Stimulated activated CD8-positive, alpha-beta memory T cell treated with anti-CD3 and anti-CD28 coated beads, Interleukin-12 subunit alpha, Interleukin-12 subunit beta, amount 100 ng/mL, for 4 hours (primary cell): Measurements from ENCODE around the gene NDUFA8.
"Not testable (repeated sequence)": the region's sequence is repeated elsewhere in the genome, so short reads cannot be mapped to it uniquely, and the experiment has no call there.

ENCODE experiments used
- DNase-seq: peaks from one replicate; pipeline ENCODE4 v3.0.0-alpha.2; 2020; ENCODE audit warnings: low read depth

NDUFA8 gene

DNA sequence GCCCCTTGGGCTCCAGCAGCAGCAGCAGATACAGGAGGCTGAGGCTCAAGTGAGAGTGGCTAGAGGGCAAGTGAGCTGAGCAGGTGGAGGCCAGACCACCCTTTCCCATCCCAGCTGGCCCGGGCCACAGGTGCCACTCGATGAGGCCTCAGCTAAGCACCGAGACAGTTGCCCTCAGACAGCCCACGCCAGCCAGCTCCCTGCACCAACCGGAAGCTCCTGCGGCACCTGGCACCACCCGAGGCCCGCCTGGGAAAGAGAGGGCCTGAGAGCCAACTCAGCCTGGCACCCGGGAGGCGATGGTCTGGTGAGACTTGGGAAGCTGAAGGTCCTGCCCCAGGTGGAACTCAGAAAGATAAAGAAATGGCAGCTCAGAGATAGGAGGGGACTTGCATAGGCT, 38.2 kb downstream of the NDUFA8 start:
- no peak for DNase-seq

DNA sequence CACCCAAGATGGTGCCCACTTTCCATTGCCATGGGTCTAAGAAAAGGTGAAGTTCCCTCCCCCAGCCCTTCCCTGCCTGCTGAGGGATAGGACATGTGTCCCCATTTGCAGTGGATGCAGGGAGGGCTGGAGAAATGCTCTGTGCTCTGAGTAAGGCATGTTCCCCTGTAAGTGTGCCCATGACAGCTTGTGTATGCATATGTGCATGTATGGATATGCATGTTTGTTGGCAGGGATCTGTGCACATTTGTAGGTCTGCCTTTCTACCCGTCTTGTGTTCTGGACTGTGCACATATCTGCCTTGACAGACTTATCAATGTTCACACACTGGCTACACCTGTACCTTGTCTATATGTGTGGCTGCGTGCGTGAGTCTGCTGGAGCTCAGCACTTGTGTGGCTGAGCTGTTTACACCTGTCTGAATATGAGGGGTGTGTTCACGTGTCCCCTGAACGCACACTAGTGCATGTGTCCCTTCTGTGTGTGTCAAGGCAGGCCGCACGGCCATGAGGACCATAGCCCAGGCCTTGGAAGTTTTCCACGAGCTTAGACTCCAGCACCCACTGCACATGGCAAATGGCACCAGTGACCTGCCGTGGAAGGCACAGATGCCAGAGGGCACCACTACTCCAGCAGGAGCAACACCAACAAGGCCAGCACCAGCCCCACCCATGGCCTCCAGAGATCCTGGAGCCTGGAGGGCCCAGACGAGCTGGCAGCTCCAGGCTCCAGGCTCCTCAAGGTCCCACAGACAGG, 39.1 kb downstream of the NDUFA8 start:
- DNase-seq: no peak

DNA sequence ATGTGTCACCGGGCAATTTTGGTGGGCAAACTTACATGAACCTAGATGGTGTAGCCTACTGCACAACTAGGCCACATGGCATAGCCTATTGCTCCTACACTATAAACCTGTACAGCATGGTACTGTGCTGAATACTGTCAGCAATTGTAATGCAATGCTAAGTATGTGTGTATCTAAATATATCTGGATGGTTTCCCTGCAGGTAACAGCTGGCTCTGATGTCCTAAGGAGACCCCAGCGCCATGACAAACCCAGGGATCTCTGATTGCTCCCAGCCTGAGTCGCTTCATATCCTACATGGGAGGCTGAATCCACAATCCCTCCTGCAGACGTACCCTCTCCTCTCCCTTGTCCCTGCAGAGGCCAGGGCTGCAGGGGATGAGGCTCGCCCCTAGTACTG, 39.9 kb downstream of the NDUFA8 start:
- DNase-seq: no peak

DNA sequence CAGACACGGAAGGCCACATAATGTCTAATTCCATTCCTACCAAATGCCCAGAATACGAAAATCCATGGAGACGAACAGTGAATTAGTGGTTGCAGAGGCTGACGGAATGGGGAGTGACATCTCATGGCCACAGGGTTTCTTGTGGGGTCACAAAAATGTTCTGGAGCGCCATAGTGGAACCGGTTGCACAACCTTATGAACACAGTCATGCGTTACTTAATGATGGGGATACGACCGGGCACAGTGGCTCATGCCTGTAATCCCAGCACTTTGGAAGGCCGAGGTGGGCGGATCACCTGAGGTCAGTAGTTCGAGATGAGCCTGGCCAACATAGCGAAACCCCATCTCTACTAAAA, 40.4 kb downstream of the NDUFA8 start:
- DNase-seq: no peak

DNA sequence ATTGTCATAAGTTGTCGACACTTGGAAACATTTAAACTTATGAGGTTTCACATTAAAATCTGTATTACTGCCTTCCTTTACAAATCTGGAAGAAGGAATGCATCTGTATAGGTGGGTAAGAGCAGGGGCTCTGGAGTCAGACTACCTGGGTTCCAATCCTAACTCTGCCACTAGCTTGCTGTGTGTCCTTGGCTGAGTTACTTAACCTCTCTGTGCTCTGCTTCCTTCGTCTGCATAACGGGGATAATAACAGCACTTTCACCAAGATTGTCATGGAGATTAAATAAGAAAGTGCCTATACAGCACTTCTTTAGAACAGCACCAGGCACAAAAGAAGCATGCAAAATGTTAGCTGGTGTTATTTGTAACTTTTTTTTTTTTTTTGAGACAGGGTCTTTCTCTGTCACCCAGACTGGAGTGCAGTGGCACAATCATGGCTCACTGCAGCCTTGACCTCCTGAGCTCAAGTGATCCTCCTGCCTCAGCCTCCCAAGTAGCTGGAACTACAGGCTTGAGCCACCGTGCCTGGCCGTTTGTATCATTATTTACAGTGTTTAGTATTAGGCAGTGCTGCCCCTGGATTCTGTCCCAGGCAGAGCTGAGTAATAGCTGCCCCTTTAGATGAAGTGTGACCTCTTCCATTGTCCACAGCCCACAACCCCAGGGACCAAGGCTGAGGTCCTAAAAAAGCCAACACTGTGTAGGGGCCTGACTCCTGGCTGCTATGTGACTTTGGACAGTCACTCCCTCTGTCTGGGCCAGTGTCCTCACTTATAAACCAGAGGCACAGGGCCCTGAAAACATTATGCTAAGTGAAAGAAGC, 41.0 kb downstream of the NDUFA8 start:
- no peak for DNase-seq

DNA sequence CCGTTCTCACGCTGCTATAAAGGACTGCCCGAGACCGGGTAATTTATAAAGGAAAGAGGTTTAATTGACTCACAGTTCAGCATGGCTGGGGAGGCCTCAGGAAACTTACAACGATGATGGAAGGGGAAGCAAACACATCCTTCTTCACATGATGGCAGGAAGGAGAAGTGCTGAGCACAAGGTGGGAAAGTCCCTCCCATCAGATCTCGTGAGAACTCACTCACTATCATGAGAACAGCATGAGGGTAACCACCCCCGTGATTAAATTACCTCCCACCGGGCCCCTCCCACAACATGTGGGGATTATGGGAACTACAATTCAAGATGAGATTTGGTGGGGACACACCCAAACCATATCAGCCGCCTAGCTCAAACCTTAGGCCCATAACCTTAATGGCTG, 42.3 kb downstream of the NDUFA8 start:
- DNase-seq: not testable (repeated sequence)

DNA sequence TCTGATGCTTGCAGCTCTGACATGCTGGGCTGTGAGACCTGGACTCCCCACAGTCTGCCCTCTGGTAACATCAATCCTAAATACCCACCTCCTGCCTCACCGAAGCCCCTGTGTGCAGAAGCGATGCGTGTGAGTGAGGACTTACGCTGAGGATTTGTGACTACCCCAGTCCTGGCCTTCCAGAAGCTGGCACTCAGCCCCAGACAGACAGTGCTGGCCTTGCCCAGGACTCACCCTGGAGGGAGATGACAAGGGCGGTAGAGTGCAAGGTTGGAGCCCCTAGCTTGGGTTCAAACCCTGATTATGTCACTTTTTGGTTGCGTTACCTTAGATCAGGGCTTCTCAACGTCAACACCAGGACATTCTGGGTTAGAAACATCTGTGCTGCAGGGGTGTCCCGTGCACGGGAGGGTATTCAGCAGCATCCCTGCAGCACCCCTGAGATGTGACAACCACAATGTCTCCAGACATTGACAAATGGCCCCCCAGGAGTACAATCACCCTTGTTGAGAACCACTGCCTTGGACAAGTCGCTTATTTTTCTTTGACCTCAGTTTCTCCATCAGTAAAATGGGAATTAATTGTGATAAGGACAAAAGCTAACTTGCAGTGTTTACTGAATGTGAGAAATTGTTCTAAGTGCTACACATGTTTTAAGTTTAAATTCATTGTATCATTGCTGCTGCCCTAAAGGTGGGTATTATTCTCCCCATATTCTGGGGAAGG, 43.0 kb downstream of the NDUFA8 start:
- DNase-seq: no peak

DNA sequence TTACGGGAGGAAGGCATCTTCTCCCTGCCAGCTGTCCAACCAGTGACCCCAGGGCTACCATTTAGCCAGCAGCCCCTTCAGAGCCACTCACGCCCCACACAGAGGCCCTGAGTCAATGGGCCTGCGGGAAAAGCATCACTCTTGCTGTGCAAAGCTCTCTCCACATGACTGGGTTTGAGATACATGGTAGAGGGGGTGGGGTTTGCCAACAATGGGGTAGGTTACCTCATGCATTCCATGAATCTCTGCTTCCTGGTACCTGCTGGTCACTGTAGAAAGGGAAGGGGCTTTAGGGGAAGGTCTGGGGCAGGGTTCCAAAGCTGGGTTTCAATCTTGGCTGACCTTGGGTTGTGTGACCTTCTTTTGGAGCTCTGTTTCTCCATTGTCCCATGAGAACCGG, 43.5 kb downstream of the NDUFA8 start:
- DNase-seq: no peak

DNA sequence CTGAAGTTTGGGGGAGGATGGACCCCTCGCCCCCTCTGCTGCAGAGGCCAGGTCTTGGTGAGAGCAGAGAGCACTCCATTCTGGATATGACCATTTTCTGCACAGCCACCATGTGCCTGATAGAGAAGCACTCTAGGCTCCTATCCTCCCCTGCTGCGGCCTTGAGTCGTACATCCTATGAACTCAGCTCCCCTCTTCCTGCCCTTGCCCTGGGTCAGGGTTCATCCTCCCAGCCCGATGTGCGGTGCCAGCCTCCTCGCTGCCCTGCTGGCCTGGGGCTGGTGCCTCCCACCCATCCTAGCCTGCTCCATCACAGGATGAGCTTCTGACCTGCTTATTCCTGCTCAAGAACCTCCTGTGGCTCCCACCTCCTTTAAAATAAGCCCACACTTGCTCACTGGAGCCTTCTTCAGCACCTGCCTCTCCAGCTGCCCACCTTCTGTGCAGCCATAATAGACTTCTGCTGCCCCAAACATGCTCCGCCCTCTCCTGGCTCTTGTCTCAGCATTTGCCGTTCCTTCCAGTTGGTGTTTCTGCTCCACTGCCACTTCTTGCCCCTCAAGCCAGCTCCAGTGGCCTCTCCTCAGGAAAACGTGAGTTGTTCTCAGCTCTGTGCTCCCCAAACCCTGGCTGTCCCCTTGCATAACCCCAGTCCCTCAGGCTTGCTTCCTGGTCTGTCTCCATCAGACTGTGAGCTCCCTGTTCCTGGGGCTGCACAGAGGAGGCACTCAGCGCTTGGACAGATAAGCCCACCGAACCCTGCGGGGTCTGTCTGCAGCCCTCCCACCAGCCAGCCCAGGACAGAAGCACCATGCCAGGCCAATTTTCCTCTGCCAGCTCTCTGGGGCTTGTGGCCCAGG, 44.2 kb downstream of the NDUFA8 start:
- no peak for DNase-seq

DNA sequence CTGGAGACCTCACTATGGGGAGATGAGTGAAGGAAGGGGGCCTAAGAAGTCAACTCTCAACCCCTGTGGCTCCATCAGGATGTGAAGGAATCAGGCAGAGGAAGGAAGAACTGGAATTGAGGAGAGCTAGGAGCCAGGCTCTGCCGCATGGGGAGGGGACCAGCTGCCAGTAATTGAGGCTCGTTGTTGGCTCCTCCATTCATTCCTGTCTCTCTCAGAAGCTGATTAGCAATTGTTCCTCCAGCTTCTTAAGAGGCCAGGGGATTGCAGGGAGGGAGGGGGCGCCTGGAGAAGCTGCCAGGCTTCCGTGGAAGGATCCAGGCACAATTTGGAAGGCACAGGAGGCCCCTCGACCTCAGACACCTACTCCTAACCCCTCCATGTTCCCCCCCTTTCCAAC, 46.0 kb downstream of the NDUFA8 start:
- DNase-seq: no peak

DNA sequence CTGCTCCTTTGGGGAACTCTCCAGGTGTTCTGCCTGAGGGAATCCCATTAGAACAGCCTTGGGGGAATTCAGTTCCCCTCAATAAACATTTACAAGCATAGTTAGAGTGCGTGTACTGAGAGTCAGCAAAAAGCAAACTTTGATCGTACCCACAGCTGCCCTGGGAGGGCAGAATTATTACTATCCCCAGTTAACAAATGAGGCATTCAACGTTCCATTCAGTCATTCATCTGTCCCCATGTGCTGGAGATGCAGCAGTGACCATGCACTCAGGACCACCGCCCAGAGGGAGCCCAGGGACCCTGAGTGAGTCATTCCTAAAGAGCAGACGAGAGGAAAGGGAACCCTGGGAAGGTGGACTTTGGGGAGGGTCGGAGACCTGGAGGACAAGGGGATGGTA, 47.3 kb downstream of the NDUFA8 start:
- no peak for DNase-seq

DNA sequence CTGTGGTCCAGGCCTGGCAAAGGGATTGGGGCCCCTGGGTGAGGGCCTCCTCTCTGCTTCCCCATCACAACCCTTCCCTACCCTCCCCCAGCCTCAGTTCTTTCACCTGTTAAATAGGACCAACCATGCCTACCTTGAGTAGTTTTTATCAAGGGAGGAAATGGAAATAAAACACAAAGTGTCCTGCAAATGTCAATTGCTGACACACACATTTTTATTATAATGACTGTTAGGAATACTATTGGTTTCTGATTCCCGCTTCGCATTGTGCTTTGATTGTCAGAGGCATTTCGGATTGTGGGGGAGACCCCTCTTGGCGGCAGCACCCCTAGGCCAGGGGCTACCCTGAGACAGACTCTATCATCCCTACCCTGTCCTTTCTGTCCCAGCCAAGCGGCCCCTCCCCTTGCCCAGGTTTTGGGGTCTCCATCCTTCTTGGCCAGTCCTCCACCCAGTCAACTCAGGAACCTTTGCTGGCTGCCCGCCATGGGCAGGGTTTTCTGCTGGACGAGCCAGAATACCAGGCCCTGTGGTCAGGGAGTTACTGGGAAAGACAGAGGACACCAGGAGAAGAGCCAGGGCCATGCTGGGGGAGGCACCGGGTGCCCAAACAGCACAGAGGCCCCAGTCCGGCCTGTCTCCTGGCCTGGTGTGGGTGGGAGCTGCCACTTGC, 48.0 kb downstream of the NDUFA8 start:
- no peak for DNase-seq

DNA sequence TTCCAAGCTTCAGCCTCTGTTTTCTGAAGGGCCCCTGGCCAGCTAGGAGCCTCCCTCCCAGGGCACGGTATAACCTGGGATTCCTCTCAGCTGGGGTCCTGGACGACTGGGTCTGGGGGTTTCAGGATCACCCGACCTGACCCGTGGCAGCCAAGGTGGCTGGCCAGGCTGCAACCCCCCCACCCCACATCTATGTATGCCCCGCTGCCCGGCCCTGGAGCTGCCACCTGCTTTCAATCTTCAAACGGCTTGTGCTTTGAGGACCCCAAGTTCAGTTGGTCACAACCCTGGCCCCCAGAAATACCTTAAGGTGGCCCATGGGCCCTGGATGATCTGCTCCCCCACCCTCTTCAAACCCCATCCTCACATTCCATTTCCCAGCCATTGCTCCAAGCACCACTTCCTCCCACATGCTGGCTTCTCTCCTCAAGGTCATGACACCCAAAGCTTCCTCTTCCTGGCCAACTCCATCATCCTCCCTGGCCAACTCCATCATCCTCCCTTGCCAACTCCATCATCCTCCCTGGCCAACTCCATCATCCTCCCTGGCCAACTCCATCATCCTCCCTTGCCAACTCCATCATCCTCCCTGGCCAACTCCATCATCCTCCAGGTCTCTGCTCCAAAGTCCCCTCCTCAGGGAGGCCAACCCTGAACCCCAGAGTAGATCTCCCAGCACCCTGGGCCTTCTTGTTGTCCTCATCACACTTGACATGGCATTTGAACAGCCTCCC, 49.3 kb downstream of the NDUFA8 start:
- no peak for DNase-seq

DNA sequence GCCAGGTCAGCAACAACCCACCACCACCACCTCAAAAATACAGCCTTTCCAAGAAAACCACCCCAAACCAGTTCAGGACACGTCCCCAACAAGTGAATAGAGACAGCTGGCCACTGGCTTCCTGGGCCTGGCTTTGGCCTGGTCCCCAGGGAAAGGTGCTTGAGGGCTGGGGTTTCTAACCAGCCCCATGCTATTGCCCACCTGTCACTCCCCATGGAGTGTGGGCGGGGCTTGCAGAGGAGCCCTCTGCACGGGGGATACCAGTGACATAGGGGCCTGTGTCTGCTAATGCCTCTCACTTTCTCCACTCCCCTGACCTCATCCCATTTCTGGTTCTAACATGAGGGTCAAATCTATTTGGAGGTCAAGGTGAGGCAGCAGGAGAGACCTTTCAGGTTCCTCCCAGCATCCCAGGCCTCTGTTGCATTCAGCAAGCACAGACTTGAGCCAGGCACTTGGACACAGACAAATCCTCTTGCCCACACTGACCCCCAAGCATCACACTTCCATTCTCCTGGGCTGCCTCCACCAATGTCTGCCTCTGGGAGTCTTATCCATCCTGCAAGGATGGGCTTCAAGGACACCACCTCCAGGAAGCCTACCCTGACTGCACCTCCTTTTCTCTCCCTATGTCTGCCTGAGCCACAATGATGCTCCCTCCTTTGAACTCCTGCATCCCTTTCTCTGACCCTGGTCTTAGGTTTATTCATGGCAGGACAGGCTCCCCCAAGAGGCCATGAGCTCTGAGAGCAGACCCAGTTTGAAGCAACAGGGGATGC, 50.4 kb downstream of the NDUFA8 start:
- DNase-seq: no peak

DNA sequence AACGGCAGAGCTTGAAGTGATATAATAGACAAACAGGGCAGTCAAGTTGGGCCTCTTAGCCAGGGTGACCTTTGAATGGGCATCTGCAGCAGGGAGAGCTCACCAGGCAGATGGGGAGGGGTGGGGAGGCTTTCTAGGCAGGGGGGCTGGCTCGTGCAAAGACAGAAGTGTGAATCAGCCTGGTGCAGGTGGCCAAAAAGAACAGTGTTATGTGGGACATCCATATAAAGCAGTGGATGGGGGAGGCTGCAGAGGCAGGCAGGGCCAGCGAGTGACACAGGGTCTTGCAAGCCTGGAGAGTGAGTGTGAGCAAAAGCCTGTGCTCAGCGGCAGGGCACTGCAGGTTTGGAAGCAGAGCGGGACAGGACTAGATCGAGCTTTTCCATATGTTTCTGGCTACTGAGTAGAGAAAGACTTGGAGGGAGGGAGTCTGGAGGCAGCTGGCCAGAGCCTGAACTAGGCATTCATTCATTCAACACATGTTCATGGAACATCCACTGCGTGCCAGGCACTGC, 52.2 kb downstream of the NDUFA8 start:
- no peak for DNase-seq

DNA sequence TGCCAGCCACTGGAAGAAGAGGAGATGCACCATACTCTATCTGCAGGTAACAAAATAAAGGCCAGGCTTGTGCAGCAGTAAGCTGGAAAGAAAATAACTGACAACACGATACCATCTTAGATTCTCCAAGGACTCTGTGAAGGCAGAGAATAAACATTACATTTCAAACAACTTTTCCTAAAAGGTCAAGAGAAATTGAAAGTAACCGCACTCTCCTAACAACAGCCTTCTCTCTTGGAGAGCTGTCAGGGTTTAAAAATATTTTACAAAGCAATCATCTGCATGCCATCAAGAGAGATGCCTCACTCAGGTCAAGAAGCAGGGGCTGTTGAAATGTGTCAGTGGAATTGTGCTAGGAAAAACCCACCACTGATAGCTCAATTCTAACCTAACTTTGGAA, 53.0 kb downstream of the NDUFA8 start:
- DNase-seq: no peak

DNA sequence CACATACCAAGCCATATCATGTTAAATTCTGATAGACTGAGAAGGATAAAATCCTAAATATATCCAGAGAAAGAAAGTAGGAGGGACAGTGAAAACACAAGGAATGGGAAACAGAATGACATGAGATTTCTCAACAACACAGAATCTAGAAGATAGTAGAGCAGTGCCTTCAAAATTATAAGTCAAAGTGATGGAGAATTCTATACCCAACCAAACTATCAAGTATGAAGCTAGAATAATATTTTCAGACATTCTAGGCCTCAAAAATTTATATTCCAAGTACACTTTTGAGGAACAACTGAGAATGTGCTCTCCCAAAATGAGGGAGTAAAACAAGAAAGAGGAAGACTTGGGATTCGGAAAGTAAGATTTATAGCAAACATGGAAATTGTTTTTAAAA, 55.6 kb downstream of the NDUFA8 start:
- DNase-seq: no peak

DNA sequence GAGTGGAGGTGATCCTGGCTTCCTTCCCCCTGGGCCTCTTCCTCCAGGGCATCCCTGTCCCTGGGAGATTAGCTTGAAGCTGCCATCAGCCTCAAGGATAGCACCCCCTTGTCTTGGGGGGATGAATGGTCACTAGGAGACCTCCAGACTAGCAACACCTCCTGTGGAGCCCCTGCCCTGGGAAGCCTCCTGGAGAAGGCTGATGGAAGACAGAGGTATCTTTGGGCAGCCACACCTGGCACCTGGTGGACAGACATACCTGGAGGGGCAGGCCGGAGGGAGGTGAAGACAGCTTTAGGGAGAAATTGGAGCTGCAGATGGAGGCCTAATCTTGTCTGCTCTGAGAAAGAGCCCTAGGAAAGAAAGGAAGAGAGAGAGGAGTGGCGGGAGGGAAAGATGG, 57.4 kb downstream of the NDUFA8 start:
- DNase-seq: no peak

DNA sequence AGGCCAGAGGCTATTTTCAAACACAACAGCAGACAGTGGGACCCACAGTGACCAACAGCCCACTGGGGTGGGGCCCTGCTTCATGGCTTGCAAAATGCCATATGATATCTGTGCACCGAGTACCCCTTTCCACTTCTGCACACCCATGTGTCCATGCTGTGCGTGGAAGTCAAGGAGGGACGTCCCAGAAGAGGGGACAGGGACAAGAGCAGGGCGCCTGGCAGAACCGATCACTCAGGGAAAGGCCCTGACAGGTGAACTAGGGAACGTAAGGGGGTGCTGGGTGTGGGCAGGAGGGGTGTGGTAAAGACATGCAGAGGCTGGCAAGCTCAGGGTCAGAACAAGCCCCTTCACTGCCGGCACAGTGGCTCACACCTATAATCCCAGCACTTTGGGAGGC, 58.8 kb downstream of the NDUFA8 start:
- DNase-seq: no peak
